ENCODE data around the gene RTP3.
"Not testable (repeated sequence)": the region's sequence is repeated elsewhere in the genome, so short reads cannot be mapped to it uniquely, and the experiment has no call there.

The RTP3 gene

GRCh38 chr3:46491089-46492070 is 6.4 kb upstream of the RTP3 start:
- DNase-seq (ENCODE audit: low spot score): no peak

DNA sequence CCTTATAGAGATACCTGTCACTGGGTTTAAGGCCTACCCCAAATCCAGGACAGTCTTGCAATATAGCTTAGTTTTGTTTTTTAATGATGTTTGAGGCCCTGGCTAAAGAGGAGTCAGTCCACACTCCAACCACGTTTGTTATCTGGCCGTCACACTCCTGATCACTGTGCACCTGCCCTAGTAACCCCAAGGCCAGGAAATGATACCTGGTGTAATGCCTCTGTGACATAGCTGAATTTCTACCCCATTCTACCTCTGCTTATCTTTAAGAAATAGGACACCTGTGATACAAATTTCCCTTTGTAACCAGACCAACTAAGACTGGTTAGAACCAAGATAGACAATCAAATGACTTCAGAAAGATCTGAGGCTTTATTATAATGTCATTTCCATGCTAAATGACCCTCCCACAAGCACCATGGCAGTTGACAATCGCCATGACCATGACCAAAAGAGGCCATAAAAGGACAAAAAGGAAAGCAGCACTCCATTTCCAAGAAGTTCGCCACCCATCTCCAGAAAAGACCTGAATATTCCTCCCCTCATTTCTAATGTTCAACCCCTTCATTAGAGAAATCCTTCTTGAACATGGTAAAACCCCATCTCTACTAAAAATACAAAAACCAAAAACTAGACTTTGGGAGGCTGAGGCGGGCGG is 4.8 kb upstream of the RTP3 start:
- no peak for DNase-seq (ENCODE audit: low spot score)

GRCh38 chr3:46494491-46494890 is 3.3 kb upstream of the RTP3 start:
- DNase-seq (ENCODE audit: low spot score): not testable (repeated sequence)

- no peak for DNase-seq (ENCODE audit: low spot score)
Measured at GRCh38 chr3:46495901-46496456, 1.8 kb upstream of the RTP3 start.

- DNase-seq (ENCODE audit: low spot score): no peak
Measured at GRCh38 chr3:46496746-46497555, 825 bp upstream of the RTP3 start.

GRCh38 chr3:46498916-46499519 is 1.2 kb downstream of the RTP3 start:
- no peak for DNase-seq (ENCODE audit: low spot score)

- DNase-seq (ENCODE audit: low spot score): no peak
Measured at GRCh38 chr3:46500656-46501635, 3.2 kb downstream of the RTP3 start.

- DNase-seq (ENCODE audit: low spot score): no peak
Measured at GRCh38 chr3:46501702-46502101, 3.9 kb downstream of the RTP3 start.

DNA sequence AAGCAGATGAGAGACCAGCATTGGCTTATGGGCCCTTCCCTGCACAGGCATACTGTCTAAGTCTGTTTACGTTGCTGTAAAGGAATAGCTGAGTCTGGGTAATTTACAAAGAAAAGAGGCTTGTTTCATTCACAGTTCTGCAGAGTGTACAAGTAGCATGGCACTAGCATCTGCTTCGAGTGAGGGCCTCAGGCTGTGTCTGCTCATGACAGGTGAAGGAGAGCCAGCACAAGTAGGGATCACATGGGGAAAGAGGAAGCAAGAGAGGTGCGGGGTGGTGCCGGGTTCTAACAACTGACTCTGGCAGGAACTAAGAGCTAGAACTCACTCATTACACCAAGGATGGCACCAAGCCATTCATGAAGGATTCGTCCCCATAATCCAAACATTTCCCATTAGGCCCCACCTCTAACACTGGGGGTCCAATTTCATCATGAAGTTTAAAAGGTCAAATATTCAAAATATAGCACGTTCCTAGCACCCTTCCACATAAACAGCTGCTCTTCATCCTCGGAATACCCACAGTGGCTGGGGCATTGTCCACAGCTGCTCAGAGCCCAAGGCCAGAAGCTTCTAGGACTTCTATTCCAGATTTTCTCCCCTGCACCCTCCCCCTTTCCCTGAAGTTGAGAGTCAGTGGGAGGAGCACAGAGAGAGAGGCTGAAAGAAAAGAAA is 5.6 kb downstream of the RTP3 start:
- DNase-seq (ENCODE audit: low spot score): no peak

GRCh38 chr3:46504789-46505188 is 7.0 kb downstream of the RTP3 start:
- no peak for DNase-seq (ENCODE audit: low spot score)

DNA sequence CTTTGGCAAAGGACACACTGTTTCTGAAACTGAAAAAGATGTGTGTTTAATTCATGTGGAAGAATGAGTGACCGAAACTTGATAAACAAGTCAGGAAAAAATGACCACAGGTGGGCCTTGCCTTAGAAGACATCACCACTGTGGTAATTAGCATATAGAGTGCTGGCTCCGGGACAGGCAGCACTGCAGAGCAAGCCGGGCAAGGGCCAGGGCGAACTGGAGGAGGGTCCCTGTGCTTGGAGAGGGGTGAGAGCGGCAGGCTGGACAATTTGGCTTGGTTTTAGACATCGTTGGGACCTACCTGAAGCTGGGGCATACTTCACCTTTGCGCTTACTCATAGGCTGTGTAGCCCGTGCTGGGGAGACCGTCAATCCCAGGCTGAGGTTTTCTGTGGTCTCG is 8.2 kb downstream of the RTP3 start:
- DNase-seq (ENCODE audit: low spot score): no peak

- DNase-seq (ENCODE audit: low spot score): no peak
Measured at GRCh38 chr3:46506526-46506925, 8.8 kb downstream of the RTP3 start.

DNA sequence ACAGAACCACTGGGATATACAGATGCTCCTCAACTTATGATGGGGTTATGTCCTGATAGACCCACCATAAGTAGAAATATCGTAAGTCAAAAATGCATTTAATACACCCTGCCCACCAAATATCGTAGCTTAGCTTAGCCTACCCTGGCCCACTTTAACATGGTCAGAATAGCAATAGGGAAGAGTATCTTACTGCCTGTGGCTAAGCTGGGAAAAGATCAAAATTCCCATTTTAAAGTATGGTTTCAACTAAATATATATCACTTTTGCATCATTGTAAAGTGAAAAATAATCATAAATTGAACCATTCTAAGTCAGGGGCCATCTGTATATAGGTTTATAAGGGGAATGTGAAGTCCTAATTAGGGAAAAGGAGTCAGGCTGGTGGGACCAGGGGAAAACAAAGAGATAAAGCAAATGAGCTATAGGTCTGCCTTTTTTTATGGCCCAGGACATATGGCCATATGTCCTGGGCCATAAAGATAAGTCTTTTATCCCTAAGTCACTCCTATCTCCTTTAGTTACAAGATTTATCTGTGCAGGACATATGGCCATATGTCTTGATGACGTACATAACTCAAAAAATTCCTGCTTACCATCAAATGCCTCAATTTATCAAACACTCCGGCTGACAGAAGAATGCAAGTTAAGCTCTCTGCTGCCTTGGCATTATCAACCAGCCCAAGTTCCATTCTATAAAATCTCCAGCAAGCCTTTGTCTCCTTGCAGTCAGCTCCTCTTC is 11.2 kb downstream of the RTP3 start:
- DNase-seq (ENCODE audit: low spot score): no peak

- no peak for DNase-seq (ENCODE audit: low spot score)
Measured at GRCh38 chr3:46509661-46510187, 11.9 kb downstream of the RTP3 start.

DNA sequence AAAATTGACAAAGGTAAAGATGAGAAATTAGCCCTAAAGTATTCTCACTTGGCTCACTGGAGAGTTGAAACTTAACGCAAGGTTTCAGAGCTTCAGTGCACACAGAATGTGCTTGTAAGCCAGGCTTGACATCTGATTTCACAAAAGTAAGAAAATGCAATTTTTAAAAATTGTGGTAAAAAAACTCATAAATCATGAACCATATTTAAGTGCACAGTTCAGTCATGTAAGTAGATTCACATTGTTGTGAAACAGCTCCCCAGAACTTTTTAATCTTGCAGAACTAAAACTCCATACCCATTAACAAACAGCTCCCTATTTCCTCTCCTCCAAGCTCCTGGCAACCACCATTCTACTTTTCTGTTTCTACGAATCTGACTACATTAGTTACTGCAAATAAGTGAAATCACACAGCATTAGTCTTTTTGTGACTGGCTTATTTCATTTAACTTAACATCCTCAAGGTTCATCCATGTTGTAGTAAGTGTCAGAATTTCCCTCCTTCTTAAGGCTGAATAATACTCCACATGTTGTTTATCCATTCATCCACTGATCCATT is 14.5 kb downstream of the RTP3 start:
- no peak for DNase-seq (ENCODE audit: low spot score)

DNA sequence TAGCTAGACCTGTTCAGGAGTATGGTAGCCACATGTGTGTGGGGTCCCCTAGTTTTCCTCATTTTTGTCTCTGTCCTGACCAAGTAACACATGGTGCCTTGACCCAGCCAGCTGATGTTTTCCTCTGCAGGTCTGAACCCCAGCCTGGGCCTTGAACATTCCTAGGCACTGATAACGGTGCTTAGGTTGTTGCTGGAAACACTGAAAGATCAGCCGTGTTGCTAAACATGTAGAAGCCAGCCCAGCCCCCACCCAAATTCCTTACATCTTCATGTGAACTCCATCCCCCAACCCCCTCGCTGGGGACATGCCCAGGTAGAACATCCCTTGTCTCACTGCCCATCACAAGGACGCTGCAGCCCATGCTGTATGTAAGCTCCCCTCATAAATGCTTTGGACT is 18.7 kb downstream of the RTP3 start:
- DNase-seq (ENCODE audit: low spot score): no peak

GRCh38 chr3:46517016-46517783 is 19.4 kb downstream of the RTP3 start:
- no peak for DNase-seq (ENCODE audit: low spot score)

DNA sequence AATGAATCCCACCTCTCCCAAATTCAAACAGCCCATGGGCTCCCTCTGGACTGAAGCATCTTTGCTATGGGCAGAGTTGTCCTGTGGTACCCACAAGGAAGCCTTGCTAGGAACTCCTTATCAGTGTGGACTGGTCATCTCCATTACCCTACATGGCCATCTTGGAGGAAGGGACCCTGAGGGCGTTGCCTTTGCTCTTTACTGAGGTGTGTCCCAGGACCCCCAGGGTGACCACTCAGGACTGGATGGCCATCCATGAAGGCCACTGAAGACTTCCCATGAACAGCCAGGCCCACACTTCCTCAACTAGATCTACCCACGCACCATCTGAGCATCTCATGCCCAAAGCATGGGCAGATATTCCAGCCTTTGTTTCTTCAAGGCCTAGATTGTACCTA is 20.0 kb downstream of the RTP3 start:
- DNase-seq (ENCODE audit: low spot score): no peak
